GM08714 (cell line): Measurements from ENCODE around the gene MAN2B2.

Source experiments
- H3K4me3 ChIP-seq: fragments of 200-500 bp; sonication (Bioruptor generic); 2 replicates; pipeline ENCODE4 v1.5.1; 2014; ENCODE audit warnings: mild to moderate bottlenecking, low read length, inconsistent platforms
- ZNF274 ChIP-seq: IDR thresholded peaks from 2 replicates; pipeline ENCODE4 v1.6.1; 2012; ENCODE audit warnings: mild to moderate bottlenecking, low read depth, low read length

The MAN2B2 gene

DNA sequence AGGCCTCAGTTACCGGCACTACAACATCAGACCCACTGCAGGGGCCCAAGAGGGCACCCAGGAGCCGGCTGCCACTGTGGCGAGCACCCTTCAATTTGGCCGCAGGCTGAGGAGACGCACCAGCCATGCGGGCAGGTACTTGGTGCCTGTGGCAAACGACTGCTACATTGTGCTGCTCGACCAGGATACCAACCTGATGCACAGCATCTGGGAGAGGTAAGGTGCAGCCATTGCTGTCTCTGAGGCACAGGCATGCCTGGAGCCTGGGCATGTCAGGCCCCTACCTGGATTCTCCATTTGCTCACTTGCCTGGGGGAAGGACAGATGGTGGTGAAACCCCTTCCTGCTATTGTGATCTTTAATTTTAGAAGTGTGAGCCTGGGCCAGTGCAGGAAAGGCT lies 30.1 kb downstream of the MAN2B2 start:
- no peak overlapping the region for H3K4me3 ChIP-seq
- no peak for TF ChIP-seq ZNF274

DNA sequence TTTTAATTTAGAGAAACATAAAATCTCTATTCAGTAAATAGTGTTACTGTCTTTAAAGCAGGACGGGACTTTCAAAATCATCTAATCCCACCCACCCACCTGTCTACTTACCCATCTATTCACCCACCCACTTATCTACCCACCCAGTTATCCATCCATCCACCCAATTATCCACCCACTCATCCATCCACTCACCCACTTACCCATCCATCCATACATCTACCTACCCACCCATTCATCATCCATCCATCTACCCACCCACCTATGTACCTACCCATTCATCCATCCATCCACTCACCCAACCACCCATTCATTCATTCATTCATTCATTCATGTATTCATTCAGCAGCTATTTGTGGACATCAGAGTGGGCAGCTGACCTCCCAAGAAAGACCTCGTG lies 30.6 kb downstream of the MAN2B2 start:
- no peak for TF ChIP-seq ZNF274
- no peak overlapping the region for H3K4me3 ChIP-seq

DNA sequence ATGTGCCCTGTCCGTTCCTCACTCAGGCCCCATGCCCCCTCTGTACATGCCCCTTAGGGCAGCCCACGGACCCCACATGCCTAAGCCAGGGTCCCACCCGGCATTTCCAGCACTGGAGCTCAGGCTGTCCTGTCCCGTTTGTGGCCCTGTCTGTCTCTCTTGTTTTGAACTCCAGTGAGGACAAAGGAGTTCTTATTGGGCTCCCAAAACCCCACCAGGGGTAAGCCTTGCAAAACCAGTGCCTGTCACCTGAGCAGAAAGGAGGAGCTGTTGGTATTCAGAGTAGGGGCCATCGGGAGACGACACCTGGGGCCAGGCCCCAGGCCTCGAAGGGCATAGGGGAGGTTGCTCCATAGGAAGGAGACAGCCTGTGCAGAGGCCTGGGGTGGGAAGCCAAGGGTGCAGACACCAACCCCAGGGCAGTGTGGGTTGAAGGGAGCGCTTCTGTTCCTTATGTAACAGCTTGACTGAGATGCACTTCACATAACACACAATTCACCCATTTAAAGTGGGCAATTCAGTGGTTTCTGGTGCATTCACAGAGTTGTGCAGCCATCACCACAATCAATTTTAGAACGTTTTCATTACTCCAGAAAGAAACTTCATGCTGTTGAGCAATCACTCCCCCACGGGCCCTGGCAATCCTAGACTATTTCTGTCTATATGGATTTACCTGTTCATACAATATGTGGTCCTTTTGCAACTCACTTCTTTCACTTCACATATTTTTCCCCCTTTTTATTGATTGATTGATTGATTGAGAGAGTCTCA lies 31.7 kb downstream of the MAN2B2 start:
- no peak for TF ChIP-seq ZNF274
- H3K4me3 ChIP-seq = no peak overlapping the region

DNA sequence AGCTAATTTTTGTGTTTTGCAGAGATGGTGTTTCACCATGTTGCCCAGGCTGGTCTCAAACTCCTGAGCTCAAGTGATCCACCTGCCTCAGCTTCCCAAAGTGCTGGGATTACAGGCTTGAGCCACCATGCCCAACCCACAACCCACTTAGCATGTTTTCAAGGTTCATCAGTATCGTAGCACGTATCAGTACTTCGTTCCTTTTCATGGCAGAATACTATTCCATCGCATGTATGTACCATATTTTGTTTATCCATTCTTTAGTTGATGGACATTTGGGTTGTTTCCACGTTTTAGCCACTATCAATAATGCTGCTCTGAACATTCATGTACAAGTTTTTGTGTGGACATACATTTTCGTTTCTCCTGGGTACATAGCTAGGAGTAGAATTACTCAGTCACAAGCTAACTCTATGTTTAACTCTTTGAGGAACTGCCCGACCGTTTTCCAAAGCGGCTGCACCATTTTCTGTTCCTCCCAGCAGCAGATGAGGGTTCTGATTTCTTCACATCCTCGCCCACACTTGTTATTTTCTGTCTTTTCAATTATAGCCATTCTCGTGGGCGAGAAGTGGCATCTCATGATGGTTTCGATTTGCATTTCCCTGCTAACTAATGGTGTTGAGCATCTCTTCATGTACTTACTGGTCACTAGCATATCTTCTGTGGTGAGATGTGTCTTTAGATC lies 32.5 kb downstream of the MAN2B2 start:
- H3K4me3 ChIP-seq = no peak overlapping the region
- no peak for TF ChIP-seq ZNF274

DNA sequence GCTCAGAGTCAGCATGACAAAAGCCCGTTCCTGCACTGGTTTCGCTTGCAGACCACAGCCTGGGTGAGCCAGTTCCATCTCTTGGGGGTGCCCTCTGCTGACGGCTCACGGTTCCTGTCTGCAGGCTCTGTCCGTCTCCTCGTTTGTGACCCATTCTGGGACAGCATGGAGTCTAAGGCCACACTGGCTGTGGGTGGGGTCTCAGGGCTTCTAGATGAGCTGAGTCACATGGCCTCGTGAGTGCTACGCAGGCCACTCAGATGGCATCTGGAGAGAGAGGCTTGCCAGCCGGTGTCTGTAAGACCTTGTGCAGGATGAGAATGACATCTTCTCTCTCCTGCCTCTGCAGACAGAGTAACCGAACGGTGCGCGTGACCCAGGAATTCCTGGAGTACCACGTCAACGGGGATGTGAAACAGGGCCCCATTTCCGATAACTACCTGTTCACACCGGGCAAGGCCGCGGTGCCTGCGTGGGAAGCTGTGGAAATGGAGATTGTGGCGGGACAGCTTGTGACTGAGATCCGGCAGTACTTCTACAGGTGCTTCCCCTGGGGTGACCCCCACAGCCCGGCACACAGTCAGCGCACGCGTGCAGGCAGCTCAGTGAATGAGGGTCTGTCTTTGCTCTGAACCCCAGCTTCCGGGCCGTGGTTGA lies 33.9 kb downstream of the MAN2B2 start:
- TF ChIP-seq ZNF274 = no peak
- H3K4me3 ChIP-seq = no peak overlapping the region

DNA sequence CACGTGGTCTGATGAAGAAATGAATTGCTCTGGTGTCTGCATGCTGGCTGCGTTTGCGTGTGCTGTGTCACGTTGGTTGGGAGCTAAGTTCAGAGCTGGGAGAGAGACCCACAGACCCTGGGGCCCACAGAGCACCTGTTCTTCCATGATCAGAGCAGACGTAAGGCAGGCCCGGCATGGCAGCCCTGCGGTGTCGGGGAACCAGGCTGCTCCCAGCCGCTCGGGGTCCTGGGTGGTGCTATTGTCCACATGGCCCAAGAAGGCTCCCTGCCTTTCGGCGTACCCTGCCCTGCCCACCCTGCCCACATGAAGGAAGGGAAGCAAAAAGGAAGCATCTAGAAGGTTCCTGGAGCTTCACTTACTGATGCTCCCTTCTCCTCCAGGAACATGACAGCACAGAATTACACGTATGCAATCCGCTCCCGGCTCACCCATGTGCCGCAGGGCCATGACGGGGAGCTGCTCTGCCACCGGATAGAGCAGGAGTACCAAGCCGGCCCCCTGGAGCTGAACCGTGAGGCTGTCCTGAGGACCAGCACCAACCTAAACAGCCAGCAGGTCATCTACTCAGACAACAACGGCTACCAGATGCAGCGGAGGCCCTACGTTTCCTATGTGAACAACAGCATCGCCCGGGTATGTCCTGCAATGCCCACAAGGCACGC lies 34.6 kb downstream of the MAN2B2 start:
- H3K4me3 ChIP-seq = no peak overlapping the region
- TF ChIP-seq ZNF274 = no peak

DNA sequence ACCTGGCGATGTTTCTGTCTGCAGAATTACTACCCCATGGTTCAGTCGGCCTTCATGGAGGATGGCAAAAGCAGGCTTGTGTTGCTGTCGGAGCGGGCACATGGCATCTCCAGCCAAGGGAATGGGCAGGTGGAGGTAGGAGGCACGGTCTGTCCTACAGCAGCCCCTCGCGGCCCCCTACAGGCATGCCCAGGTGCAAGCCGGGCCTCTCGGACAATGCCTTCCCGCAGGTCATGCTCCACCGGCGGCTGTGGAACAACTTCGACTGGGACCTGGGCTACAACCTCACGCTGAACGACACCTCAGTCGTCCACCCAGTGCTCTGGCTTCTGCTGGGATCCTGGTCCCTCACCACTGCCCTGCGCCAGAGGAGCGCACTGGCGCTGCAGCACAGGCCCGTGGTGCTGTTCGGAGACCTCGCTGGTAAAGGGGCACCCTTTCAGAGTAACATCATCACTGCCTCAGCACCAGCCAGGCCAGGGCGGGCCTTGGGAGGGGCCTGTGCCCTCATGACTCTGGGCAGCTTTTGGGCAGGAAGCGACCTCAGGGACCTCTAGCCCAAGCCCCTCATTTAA lies 36.0 kb downstream of the MAN2B2 start:
- no peak for TF ChIP-seq ZNF274
- no peak overlapping the region for H3K4me3 ChIP-seq

DNA sequence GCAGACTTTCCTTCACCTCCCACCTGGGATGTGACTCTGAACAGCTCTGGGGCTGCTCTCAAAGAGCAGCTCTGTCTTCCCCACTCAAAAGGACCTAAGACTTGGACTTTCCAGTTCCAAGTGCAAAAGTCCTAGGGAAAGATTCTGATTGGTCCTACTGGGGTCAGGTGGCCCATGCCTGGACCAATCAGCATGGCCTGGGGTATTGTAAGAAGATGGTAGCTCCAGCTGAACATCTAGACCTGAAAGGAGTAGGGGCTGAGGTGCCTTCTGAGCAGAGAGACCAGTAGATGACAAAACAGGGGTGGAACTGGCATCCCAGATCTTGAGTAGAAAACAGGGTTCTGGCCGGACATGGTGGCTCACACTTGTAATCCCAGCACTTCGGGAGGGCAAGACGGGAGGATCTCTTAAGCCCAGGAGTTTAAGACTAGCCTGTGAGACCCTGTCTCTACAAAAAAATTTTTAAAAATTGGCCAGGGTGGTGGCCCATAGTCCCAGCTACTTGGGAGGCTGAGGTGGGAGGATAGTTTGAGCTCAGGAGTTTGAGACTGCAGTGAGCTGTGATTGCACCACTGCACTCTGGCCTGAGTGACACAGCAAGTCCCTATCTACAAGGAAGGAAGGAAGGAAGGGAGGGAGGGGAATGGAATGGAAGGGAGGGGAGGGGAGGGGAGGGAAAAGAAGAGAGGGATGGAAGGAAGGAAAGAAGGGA lies 38.1 kb downstream of the MAN2B2 start:
- TF ChIP-seq ZNF274 = no peak
- no peak overlapping the region for H3K4me3 ChIP-seq

DNA sequence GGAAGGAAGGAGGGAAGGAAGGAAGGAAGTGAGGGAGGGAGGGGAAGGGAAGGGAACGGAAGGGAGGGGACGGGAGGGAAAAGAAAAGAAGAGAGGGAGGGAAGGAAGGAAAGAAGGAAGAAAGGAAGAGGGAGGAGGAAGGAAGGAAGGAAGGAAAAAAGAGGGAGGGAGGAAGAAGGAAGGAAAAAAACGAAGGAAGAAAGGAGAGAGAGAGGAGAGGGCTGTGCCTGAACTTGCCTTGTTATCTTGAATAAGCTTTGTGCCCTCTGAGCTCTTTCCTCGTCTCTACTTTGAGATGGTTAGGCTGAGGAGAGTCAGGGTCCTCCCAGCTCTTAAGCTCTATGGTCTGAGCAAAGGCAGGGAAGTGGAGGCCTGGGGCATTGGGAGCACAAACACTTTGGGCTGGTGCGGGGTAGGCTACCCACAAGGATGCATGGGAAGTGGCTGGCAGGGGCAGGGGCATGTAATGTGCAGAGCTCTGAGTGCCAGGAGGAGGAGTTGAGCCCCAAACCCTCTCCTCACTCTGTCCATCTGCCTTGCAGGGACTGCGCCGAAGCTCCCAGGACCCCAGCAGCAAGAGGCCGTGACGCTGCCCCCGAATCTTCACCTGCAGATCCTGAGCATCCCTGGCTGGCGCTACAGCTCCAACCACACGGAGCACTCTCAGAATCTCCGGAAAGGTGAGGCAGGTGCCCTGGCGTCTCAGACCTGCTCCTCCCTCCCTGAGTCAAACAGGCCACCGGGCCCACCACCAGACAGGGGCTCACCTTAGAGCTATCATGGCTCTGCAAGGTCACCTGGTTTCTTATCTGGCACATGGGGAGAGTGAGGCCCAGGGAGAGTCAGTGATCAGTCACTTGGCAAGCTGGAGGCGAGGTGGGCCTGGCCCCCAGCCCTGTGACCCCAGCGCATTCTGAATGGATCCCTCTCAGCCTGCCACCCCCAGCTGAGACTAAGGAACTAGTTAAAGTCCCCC lies 39.0 kb downstream of the MAN2B2 start:
- no peak for TF ChIP-seq ZNF274

DNA sequence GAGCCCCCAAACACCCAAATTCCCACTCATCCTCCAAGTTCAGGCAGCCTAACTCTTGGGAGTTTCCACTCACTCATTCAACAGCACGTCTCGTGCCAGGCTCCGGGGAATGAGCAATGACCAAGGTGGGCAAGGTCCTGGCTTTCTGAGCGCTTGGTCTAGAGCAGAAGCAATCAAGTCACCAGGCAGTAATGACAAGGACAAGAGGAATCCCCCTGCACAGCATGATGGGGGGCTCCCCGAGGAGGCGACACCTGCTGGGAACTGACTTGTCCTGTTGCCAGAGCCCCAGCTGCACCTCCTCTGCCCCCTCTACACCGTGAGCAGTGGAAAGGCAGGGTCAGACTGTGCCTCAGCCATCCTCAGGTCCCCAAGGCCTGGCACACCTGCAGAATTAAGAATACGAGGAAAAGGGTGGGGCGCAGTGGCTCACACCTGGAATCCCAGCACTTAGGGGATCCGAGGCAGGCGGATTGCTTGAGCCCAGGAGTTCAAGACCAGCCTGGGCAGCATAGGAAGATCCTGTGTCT lies 39.8 kb downstream of the MAN2B2 start:
- H3K4me3 ChIP-seq = no peak overlapping the region
- TF ChIP-seq ZNF274 = no peak

More for the DNA sequence above, 39.0 kb downstream of the MAN2B2 start:
- H3K4me3 ChIP-seq = no peak overlapping the region

DNA sequence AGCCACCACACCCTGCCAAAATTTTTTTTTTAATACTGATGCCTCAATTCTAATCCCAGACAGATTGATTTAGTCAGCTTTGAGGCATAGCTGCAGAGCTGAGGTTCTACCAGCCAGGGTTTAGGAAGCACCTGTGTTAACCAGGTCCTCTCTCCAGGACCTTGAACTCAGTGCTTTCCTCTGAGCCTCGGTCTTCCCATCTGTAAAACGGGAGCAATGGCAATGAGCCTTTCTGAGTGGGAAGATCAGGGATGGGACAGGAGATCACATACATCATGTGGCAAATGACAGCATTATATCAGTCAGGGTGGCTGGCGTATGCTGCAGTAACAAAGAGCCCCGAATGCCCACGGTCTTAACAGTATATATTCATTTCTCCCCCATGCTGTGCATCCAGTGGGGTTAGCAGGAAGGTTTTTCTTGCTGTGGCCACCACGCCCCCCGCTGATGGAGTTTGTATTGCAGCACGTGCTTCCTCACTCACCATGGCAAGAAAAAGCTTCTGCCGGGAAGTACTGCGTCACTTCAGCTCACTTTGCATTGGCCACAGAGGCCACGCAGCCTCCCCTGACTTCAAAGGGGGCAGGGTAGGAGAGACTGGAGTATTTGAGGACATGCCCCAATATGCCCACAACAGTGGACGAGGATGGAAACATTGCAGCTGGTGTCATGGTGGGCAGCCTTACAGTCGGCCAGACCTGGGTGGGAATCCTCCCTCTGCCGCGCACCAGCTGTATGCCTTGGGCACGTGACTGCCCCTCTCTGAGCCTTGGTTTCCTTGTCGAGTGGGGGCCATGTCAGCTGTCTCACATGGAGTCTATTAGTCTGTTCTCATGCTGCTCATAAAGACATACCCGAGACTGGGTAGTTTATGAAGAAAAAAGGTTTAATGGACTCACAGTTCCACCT lies 41.4 kb downstream of the MAN2B2 start:
- no peak overlapping the region for H3K4me3 ChIP-seq
- TF ChIP-seq ZNF274 = no peak
